Sigmoid colon (tissue), 4 donors: ENCODE results near the gene ANKRD6.

ENCODE experiments used
- EP300 ChIP-seq, 4 donors: sonication (generic); formaldehyde crosslinking; IDR thresholded peaks; one replicate each; pipeline ENCODE4 v1.6.1; 2017; ENCODE audit warnings: antibody characterized with exemption in 4 of 4
- POLR2A ChIP-seq, 2 donors: fragments of 450-650 bp; IDR thresholded peaks; one replicate each; pipeline ENCODE4 v1.6.1; 2016; ENCODE audit warnings: antibody characterized with exemption in 2 of 2, mild to moderate bottlenecking in 2 of 2, moderate library complexity in 2 of 2
- POLR2AphosphoS5 ChIP-seq, 4 donors: sonication (generic); formaldehyde crosslinking; IDR thresholded peaks; one replicate each; pipeline ENCODE4 v1.6.1; 2017; ENCODE audit warnings: antibody characterized with exemption in 4 of 4
- TF ChIP-seq, protein P1 (sequence below), 4 experiments: fragments of 450-650 bp in 3 of 4; fragments of 200-600 bp in 1 of 4; IDR thresholded peaks; one replicate each; pipeline ENCODE4 v1.5.1; 2016 to 2019; ENCODE audit warnings: antibody characterized with exemption in 4 of 4, mild to moderate bottlenecking in 3 of 4, moderate library complexity in 2 of 4

DNA sequence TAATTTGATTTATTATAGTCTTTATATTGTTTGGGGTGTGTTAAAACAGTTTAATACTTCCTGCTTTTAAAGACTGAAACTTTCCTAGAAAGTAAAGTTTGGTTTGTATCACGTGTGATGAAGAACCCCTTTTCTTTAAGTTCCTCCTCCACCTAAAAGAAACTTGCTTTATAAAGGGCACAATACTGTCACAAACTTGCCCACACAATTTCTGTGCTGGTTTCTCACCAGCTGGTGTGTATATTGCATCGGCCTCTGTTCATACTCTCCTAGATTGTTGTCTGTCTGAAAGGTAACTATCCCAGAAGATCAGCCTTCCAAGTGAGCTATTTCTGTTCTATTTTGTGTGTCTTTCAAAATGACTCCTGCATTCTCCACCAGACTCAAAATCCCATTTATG is 46.9 kb downstream of the ANKRD6 start:
- TF ChIP-seq POLR2A (IDR thresholded peaks at IDR 0.05) = no peak
- TF ChIP-seq, protein P1, sequence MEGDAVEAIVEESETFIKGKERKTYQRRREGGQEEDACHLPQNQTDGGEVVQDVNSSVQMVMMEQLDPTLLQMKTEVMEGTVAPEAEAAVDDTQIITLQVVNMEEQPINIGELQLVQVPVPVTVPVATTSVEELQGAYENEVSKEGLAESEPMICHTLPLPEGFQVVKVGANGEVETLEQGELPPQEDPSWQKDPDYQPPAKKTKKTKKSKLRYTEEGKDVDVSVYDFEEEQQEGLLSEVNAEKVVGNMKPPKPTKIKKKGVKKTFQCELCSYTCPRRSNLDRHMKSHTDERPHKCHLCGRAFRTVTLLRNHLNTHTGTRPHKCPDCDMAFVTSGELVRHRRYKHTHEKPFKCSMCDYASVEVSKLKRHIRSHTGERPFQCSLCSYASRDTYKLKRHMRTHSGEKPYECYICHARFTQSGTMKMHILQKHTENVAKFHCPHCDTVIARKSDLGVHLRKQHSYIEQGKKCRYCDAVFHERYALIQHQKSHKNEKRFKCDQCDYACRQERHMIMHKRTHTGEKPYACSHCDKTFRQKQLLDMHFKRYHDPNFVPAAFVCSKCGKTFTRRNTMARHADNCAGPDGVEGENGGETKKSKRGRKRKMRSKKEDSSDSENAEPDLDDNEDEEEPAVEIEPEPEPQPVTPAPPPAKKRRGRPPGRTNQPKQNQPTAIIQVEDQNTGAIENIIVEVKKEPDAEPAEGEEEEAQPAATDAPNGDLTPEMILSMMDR (IDR thresholded peaks at IDR 0.05) = no peak
- no peak for TF ChIP-seq EP300 (IDR thresholded peaks at IDR 0.05)
- TF ChIP-seq POLR2AphosphoS5 (IDR thresholded peaks at IDR 0.05) = no peak
